Activated T-cell treated with anti-CD3 and anti-CD28 coated beads, Interleukin-2, amount 50 U/mL, for 4 hours (primary cell): Measurements from ENCODE around the gene CHST15. TPM values are rescaled to one million over a fixed set of nuclear protein-coding genes. Genes with fewer than 3 reads are reported as not detected.

Experiments used
- ATAC-seq, 2 donors: fragments of 200-7000 bp; cut with Tn5 transposase; one replicate each; pipeline ENCODE4 v1.10.0; 2021
- DNase-seq: peaks from one replicate; pipeline ENCODE4 v3.0.0-alpha.2; 2020
- H3K27me3 Mint-ChIP-seq: one replicate; pipeline ENCODE4 v1.8.0; 2021; ENCODE audit warnings: low read depth, mixed read lengths
- H3K36me3 Mint-ChIP-seq: one replicate; pipeline ENCODE4 v1.8.0; 2022; ENCODE audit warnings: mixed read lengths; ENCODE audit not compliant: insufficient read depth
- H3K4me1 Mint-ChIP-seq: one replicate; pipeline ENCODE4 v1.8.0; 2021; ENCODE audit warnings: low read depth, mixed read lengths
- H3K4me3 Mint-ChIP-seq: one replicate; pipeline ENCODE4 v1.8.0; 2021; ENCODE audit warnings: mild to moderate bottlenecking, moderate library complexity, mixed read lengths
- H3K9me3 Mint-ChIP-seq: one replicate; pipeline ENCODE4 v1.8.0; 2021; ENCODE audit warnings: mixed read lengths
- total RNA-seq, 3 donors: library from RNA; stranded (reverse); gene quantifications; one replicate each; pipeline ENCODE4 v1.2.1, GENCODE V29; 2021

Gene CHST15
- total RNA-seq, 3 donors from 2014 or later: 0.08 to 0.29 (median 0.11) TPM

DNA sequence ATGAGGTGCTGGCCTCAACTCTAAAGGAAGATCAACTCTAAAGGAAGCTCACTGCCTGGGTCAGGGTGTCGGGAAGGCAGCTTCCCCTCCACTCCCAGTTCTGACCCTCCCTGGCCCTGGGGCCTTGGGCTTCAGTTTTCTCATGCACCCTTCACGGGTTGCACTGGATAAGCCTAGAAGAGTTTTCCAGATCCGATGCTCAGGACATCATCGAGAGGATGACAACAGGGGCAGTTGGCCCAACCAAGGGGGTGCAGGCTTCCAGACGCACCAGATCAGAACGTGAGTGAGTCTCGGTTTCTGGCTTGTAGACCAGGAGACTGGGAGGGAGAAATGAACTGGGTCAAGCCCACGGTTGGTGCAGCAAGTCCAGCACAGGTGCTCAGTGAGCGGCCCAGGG is 34.2 kb upstream of the CHST15 start:
- no peaks in the 10 kb centered on the region for H3K36me3 Mint-ChIP-seq
- no peak overlapping the region for H3K4me3 Mint-ChIP-seq
- H3K9me3 Mint-ChIP-seq: no peaks in the 10 kb centered on the region
- H3K4me1 Mint-ChIP-seq: no peaks in the 10 kb centered on the region
- no peak for ATAC-seq
- no peaks in the 10 kb centered on the region for H3K27me3 Mint-ChIP-seq
- no peak for DNase-seq

DNA sequence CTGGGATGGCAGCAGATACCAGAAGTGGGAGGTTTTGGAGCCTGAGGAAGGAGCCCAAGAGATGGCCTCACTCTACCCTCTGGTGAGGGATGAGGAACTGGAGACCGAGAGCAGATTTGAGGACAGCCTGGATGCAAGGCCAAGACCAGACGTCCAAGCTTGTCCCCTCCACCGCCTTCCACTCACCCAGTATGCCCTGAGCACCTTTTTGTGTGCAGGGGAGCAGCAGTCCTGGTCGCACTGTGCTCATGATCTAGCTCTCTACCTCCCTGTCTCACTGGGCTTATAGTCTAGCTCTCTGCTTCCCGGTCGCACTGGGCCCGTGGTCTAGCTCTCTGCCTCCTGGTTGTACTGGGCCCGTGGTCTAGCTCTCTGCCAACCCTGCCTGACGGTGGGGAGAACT is 33.6 kb upstream of the CHST15 start:
- Mint-ChIP-seq H3K4me1 (no peaks in the 10 kb centered on the region), H3K9me3 (no peaks in the 10 kb centered on the region), H3K4me3 (no peak overlapping the region), H3K36me3 (no peaks in the 10 kb centered on the region), H3K27me3 (no peaks in the 10 kb centered on the region)
- DNase-seq (no peak), ATAC-seq (no peak)

DNA sequence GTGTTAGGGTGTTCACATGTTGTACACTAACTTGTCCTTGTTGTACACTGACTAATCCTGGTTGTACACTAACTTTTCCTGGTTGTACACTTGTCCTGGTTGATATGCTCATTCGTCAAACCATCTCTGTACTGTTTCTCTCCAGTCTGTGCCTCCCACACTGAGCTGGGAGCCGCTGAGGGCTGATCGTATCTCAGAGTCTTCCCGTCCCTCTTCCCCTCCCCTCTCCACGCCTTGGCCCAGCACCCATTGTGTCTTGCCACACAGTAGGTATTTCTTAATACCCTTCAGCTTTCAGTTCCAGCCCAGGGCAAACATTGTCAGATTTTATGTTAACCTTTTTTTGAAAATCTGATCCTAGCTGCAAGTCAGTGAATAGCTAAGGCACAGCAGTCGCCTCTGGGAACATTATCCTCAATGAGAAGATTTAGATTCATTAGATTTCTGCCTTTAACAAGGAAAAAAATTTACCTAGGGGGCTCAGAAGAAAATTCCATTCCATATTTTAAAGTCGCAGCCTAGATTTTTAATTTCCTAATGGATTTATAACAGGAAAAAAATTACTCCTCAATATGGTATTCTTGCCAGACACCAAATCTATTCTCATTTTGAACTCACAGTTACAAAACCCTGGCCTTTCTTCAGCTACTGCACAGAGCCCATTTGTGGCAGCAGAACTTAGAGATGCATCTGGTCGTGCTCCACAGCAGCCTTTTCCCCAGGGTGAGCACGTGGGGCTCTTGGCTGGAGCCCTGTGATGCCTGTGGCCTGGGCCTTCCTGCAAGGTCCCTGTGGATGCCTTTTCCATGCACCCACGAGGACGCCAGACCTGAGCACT is 33.0 kb upstream of the CHST15 start:
- Mint-ChIP-seq H3K27me3 (no peaks in the 10 kb centered on the region), H3K4me3 (no peak overlapping the region), H3K36me3 (no peaks in the 10 kb centered on the region), H3K4me1 (no peaks in the 10 kb centered on the region), H3K9me3 (no peaks in the 10 kb centered on the region)
- DNase-seq (no peak), ATAC-seq (no peak)

DNA sequence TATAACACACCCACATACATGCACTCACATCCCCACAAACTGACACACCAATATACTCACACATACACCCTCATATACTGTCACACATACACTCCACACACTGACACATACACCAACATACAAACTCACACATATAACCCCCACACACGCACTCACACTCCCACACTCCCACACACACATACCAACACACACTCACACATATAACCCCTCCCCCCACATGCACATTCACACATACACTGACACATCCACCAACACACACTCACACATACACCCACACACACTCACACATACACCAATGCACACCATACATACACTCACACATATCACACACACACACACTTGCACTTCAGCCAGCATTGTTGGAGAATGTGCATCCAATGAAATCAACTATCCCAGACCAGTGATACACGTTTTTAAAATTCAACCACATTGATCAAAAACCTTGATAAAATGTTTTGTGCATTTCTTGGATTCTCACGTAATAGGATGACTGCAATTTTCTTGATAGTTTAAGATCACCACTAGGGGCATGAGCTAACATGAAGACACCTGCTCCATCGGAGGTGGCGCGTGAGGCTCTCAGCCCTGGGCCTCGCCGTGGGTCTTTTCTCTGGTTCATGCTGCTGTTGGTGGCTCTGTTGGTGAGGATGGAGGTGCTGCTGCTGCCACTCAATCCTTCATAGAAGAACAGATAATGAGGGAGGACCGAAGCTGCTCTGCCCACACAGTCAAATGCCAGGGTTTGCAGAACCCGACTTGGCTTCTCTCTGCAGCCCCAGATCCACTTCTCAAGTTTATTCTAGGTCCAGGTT is 32.1 kb upstream of the CHST15 start:
- no peak for DNase-seq
- H3K9me3 Mint-ChIP-seq: no peaks in the 10 kb centered on the region
- peak in 1 of 2 donors; percentile 21 for ATAC-seq
- no peak overlapping the region for H3K4me3 Mint-ChIP-seq
- no peaks in the 10 kb centered on the region for H3K4me1 Mint-ChIP-seq
- H3K27me3 Mint-ChIP-seq: no peaks in the 10 kb centered on the region
- no peaks in the 10 kb centered on the region for H3K36me3 Mint-ChIP-seq

DNA sequence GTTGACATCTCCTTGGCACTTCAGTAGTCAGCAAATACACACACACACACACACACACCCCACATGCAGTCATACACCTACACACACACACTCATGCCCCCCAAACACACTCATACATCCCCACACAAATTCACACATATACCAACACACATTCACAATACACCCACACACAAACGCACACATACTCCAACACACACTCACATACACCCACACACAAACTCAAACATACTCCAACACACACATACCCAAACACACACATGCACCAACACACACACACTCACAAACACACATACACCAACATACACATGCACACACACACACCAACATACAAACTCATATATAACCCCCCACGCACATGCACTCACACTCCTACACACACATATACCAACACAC is 31.4 kb upstream of the CHST15 start:
- Mint-ChIP-seq H3K36me3 (no peaks in the 10 kb centered on the region), H3K4me3 (no peak overlapping the region), H3K9me3 (no peaks in the 10 kb centered on the region), H3K27me3 (no peaks in the 10 kb centered on the region), H3K4me1 (no peaks in the 10 kb centered on the region)
- ATAC-seq (no peak), DNase-seq (no peak)

DNA sequence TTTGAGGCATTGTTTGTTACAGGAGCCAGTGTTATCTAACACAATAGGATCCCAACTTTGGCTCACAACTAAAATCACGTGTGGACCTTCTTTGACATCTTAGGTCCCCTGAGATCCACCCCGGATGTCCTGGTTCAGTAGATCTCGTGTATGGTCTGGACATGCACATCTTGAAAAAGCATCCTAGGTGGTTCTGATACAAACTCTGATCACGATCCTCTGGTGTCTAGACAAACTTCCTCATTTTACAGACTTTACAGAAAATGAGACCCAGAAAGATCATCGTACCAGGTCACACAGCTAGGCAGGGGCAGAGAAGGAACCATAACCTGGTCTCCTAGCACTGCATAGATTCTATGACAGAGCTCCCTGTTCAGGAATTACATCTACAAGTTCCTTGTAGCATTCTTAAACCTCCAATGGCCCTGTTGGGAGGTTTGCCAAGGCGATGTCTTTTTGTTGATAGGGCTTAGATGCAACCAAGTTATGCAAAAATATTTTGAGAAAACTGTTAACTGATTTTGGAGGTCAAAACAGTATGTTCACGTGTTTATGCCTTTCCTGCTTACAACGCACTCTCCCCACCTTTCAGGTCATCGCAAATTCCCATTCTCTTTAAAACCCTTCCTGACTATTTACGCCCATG is 30.8 kb upstream of the CHST15 start:
- no peak for DNase-seq

DNA sequence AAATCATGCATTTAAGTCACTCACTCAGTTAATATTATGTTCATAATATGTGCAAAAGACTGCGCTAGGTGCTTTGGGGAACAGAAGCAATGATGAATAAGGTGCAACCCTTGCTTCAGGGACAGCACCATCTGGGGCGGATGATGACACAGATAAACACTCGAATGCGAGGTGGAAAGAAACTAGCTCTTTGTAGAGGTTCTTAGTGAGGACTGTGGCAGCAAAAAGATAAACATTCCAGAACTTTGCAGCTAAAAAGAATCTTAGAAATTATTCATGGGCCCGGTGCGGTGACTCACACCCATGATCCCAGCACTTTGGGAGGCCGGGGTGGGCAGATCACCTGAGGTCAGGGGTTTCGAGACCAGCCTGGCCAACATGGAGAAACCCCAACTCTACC is 29.8 kb upstream of the CHST15 start:
- Mint-ChIP-seq H3K27me3 (no peaks in the 10 kb centered on the region), H3K4me1 (no peaks in the 10 kb centered on the region), H3K36me3 (no peaks in the 10 kb centered on the region), H3K4me3 (no peak overlapping the region), H3K9me3 (no peaks in the 10 kb centered on the region)
- DNase-seq (no peak), ATAC-seq (no peak)

More for the DNA sequence above, 30.8 kb upstream of the CHST15 start:
- no peaks in the 10 kb centered on the region for H3K9me3 Mint-ChIP-seq
- no peak for ATAC-seq
- H3K4me3 Mint-ChIP-seq: no peak overlapping the region
- no peaks in the 10 kb centered on the region for H3K4me1 Mint-ChIP-seq
- no peaks in the 10 kb centered on the region for H3K36me3 Mint-ChIP-seq
- H3K27me3 Mint-ChIP-seq: no peaks in the 10 kb centered on the region

DNA sequence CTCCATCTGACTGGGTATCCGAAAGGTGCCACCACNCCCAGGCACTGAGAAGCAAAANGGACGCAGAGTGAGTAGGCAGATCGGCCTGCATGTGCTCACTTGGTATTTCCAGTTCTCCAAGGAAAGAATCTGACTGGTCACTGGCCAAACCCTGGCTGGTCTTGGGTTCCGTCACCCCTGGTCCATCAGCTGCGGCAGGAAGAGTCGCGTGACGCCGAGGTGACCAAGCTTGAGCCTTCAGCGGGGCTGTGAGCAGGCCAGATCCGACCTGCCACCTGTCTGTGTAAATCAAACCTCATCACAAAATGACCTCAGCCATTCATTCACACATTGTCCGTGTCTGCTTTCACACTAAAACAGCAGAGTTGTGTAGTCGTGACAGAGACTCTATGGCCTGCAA is 28.8 kb upstream of the CHST15 start:
- no peak overlapping the region for H3K4me3 Mint-ChIP-seq
- DNase-seq (no peak), ATAC-seq (no peak)
- no peaks in the 10 kb centered on the region for H3K36me3 Mint-ChIP-seq
- no peaks in the 10 kb centered on the region for H3K9me3 Mint-ChIP-seq
- H3K4me1 Mint-ChIP-seq: no peaks in the 10 kb centered on the region
- no peaks in the 10 kb centered on the region for H3K27me3 Mint-ChIP-seq

DNA sequence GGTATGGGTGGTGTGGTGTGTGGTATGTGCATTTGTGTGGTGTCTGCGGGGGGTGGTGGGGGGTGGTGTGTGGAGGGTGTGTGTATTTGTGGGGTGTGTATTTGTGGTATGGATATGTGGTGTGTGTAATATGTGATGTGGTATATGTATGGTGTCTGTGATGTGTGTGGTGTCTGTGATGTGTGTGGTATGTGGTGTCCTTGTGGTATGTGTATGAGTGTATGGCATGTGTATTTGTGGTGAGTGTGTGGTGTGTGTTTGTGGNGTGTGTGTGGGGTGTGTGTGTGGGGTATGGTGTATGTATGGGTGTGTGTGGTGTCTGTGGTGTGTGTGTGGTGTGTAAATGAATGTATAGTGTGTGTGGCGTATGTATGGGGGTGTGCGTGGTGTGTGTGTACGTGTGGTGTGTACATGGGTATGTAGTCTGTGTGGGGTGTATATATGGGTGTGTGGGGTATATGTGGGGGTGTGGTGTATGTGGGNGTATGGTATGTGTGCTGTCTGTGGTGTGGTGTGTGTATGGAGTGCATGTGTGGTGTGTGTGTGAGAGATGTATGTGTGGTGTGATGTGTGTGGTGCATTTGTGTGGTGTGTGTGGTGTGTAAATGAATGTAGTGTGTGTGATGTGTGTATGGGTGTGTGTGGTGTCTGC is 27.1 kb upstream of the CHST15 start:
- ATAC-seq (no peak), DNase-seq (no peak)
- no peaks in the 10 kb centered on the region for H3K27me3 Mint-ChIP-seq
- H3K9me3 Mint-ChIP-seq: no peaks in the 10 kb centered on the region
- no peaks in the 10 kb centered on the region for H3K36me3 Mint-ChIP-seq
- no peak overlapping the region for H3K4me3 Mint-ChIP-seq
- H3K4me1 Mint-ChIP-seq: no peaks in the 10 kb centered on the region

DNA sequence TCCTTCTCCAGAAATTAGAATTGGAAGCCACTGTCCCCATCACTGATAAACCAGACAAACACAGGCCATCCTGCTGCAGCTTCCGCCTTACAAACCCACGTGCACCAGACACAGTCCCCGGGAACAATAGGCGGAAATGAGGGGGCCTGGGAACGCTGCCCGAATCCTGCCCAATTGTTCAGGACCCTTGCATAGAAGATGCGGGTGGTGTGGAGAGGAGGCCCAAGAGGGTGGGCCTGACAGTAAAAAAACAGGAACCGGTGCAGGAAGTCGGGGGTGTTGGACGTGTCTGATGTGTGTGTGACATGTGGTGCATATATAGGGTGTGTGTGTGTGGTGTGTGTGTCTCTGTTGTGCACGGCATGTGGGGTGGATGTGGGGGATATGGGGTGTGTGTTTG is 26.5 kb upstream of the CHST15 start:
- ATAC-seq: no peak
- no peaks in the 10 kb centered on the region for H3K27me3 Mint-ChIP-seq

DNA sequence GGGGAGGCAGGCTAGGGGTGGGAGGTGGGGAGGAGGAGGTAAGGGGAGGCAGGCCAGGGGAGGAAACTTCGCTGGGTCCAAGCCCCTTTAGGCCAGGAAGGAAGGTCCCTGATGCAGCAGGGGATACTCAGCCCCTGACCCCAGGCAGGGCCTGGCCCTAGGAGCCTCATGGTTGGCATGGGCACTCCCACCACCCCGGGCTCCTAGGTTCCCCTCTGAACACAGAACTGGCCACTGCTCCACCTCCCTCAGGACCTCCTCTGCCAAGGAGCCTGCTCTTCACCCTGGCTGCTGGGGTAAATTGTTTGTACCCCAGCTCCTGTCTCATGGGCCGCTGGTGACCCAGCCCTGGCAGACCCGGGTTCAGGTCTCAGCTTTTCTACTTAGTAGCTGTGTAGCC is 25.8 kb upstream of the CHST15 start:
- ATAC-seq: no peak
- Mint-ChIP-seq H3K27me3 (no peaks in the 10 kb centered on the region), H3K4me3 (no peak overlapping the region), H3K36me3 (no peaks in the 10 kb centered on the region), H3K9me3 (no peaks in the 10 kb centered on the region), H3K4me1 (no peaks in the 10 kb centered on the region)
- no peak for DNase-seq

More for the DNA sequence above, 26.5 kb upstream of the CHST15 start:
- Mint-ChIP-seq H3K4me3 (no peak overlapping the region), H3K9me3 (no peaks in the 10 kb centered on the region), H3K4me1 (no peaks in the 10 kb centered on the region), H3K36me3 (no peaks in the 10 kb centered on the region)
- no peak for DNase-seq

DNA sequence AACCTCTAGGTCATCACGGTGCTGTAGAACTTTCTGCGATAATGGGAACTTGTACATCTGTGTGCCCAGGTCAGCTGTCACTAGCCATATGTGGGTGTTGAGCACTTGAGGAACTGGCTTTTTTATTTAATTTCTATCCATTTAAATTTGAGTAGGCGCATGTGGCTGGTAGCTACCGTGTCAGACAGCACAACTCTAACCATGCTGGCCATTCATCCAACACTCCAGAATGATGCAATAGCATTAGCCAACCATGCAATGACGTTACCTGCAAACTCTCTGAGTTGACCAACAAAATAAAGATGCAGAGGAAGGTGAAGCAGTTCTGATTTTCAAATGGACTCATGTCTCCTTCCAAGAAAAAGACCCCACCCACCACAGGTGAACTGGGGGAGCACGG is 24.4 kb upstream of the CHST15 start:
- no peaks in the 10 kb centered on the region for H3K27me3 Mint-ChIP-seq
- H3K4me1 Mint-ChIP-seq: no peaks in the 10 kb centered on the region
- no peak for DNase-seq
- H3K36me3 Mint-ChIP-seq: no peaks in the 10 kb centered on the region
- no peaks in the 10 kb centered on the region for H3K9me3 Mint-ChIP-seq
- ATAC-seq: no peak
- no peak overlapping the region for H3K4me3 Mint-ChIP-seq

DNA sequence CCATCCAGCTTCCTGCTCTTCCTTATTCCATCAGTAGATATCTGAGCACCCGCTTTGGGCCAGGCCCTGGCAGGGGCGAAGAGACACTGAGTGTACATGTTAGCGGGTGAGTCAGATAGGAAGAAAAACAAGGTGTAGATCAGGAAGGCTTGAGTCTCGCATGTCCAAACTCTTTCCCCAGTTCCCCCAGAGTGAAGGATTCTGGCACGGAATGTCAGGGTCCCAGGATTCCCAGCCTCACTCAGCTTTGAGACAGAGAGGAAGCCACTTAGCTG is 24.1 kb upstream of the CHST15 start:
- no peaks in the 10 kb centered on the region for H3K36me3 Mint-ChIP-seq
- no peak overlapping the region for H3K4me3 Mint-ChIP-seq
- no peak for ATAC-seq
- H3K27me3 Mint-ChIP-seq: no peaks in the 10 kb centered on the region
- no peak for DNase-seq
- no peaks in the 10 kb centered on the region for H3K4me1 Mint-ChIP-seq
- H3K9me3 Mint-ChIP-seq: no peaks in the 10 kb centered on the region

DNA sequence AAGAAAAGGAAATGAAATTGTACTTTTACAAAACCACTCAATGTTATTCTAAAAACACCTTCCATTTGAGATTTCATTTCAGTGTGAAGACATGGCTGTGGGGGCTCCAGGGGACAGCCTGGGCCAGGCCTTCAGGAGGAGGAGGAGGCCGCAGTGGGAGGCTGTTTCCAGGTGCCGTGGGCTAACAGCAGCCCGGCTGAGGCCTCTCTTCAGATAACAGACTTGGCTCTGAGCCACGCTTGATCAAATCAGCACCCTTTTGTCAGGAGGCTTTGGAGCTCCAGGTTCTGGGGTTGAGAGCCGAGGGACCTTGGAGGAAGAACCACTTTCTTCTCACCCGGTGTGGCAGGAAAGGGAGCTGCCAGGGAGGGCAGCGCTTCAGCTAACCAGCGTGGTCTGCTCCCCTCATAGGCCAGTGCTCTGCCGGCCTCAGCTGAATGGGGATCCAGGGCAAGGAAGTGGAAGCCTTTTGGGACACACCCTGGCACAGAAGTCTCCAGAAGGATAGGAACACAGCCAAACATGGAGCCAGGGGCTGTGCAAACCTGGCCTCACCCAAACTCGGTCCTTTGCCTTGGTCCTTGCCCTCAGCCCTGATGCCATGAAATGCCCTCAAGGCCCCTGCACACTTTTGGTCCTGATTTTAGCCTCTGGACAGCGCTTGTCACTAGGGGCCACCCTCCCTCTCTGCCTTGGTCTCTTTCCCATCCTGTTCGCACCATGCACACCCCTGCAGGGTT is 23.5 kb upstream of the CHST15 start:
- no peak for ATAC-seq
- Mint-ChIP-seq H3K4me3 (no peak overlapping the region), H3K27me3 (no peaks in the 10 kb centered on the region), H3K36me3 (no peaks in the 10 kb centered on the region), H3K9me3 (no peaks in the 10 kb centered on the region), H3K4me1 (no peaks in the 10 kb centered on the region)
- DNase-seq: no peak
